T-cell (primary cell): Measurements from ENCODE around the gene IL1RAP. TPM values are rescaled to one million over a fixed set of nuclear protein-coding genes. Genes with fewer than 3 reads are reported as not detected.

Experiments used
- ATAC-seq, 4 experiments: fragments of 200-7000 bp in 3 of 4; fragments of 150-1000 bp in 1 of 4; cut with Tn5 transposase; replicated peaks in 1 of 4; 1 replicate in 3 of 4; 2 replicates in 1 of 4; pipeline ENCODE4 v1.10.0; 2021; ENCODE audit warnings: moderate library complexity in 3 of 4, mild to moderate bottlenecking in 2 of 4, moderate number of reproducible peaks in 1 of 4
- CTCF ChIA-PET, 2 donors: fragments of 300-600 bp; sonication (Branson Sonifier 250); formaldehyde crosslinking; loops; one replicate each; lab custom pipeline; 2022; ENCODE audit warnings: antibody characterized with exemption in 2 of 2; lab: Charles Lee
- POLR2A ChIA-PET, 2 donors: fragments of 300-600 bp; sonication (Branson Sonifier 250); formaldehyde crosslinking; loops; one replicate each; lab custom pipeline; 2022; ENCODE audit warnings: antibody characterized with exemption in 2 of 2; lab: Charles Lee
- DNase-seq, 35 experiments: peaks; one replicate each; pipeline versions ENCODE4 v3.0.0 to v3.0.0-alpha.2; 2013 to 2023
- H3K27ac ChIP-seq: one replicate; pipeline ENCODE4 v1.5.1; 2013; ENCODE audit warnings: low read length
- H3K27me3 ChIP-seq, 2 experiments: replicated peaks in 1 of 2; 1 replicate in 1 of 2; 2 replicates in 1 of 2; pipeline versions ENCODE4 v1.6.1 to v1.7.0; 2013; ENCODE audit warnings: low read length in 1 of 2, mixed read lengths in 1 of 2; ENCODE audit not compliant: control insufficient read depth in 2 of 2, insufficient read depth in 2 of 2; ENCODE audit errors: extremely low read depth in 1 of 2
- H3K36me3 ChIP-seq, 2 donors: 1 replicate in 1 of 2; 2 replicates in 1 of 2; pipeline versions ENCODE4 v1.6.1 to v1.7.0; 2013; ENCODE audit warnings: low read length in 1 of 2; ENCODE audit not compliant: control insufficient read depth in 2 of 2, insufficient read depth in 1 of 2; ENCODE audit errors: extremely low read depth in 1 of 2
- H3K4me1 ChIP-seq, 2 experiments: 1 replicate in 1 of 2; 2 replicates in 1 of 2; pipeline versions ENCODE4 v1.6.1 to v1.7.0; 2013; ENCODE audit warnings: low read length in 2 of 2, mixed read lengths in 1 of 2; ENCODE audit not compliant: insufficient read depth in 2 of 2, control insufficient read depth in 1 of 2; ENCODE audit errors: extremely low read depth in 1 of 2
- H3K4me3 ChIP-seq, 2 donors: 1 replicate in 1 of 2; 2 replicates in 1 of 2; pipeline versions ENCODE4 v1.5.1 to v1.7.0; 2013; ENCODE audit warnings: mild to moderate bottlenecking in 2 of 2, low read length in 1 of 2, moderate library complexity in 1 of 2; ENCODE audit not compliant: control insufficient read depth in 1 of 2; ENCODE audit errors: extremely low read depth in 1 of 2
- H3K9me3 ChIP-seq: 2 replicates; pipeline ENCODE4 v1.7.0; 2013
- H3K27ac Mint-ChIP-seq, 2 donors: one replicate each; pipeline ENCODE4 v1.8.0; 2020 to 2021; ENCODE audit warnings: mild to moderate bottlenecking in 2 of 2, mixed read lengths in 2 of 2
- H3K27me3 Mint-ChIP-seq, 2 donors: one replicate each; pipeline ENCODE4 v1.8.0; 2021 to 2022; ENCODE audit warnings: mixed read lengths in 2 of 2
- H3K36me3 Mint-ChIP-seq: one replicate; pipeline ENCODE4 v1.8.0; 2021; ENCODE audit warnings: mixed read lengths
- H3K4me1 Mint-ChIP-seq, 3 donors: one replicate each; pipeline ENCODE4 v1.8.0; 2020 to 2022; ENCODE audit warnings: mixed read lengths in 3 of 3, mild to moderate bottlenecking in 1 of 3
- H3K4me3 Mint-ChIP-seq, 3 donors: one replicate each; pipeline ENCODE4 v1.8.0; 2020 to 2022; ENCODE audit warnings: mild to moderate bottlenecking in 3 of 3, mixed read lengths in 3 of 3, moderate library complexity in 3 of 3
- H3K9me3 Mint-ChIP-seq, 3 donors: one replicate each; pipeline ENCODE4 v1.8.0; 2020 to 2022; ENCODE audit warnings: mixed read lengths in 3 of 3
- WGBS: methylation state at CpG from one replicate; pipeline ENCODE4 v1.1.5; 2013; ENCODE audit warnings: missing lambda C conversion rate; ENCODE audit not compliant: insufficient coverage; 5-methylcytosine and 5-hydroxymethylcytosine counted together
- total RNA-seq, 35 experiments: library from RNA in 6 of 35; stranded (reverse) in 6 of 35; fragments of 120-200 nt in 1 of 35; gene quantifications; one replicate each; pipeline versions ENCODE4 v1.2.1 to v1.2.4 and lab custom pipeline; 2013 to 2026

IL1RAP gene
- total RNA-seq, 5 donors from 2014 or later (not counting 1 experiment from before 2014, with no cell fraction given): 8.6 to 14.5 (median 9.9) TPM

- Mint-ChIP-seq H3K27me3 (no peaks in the 10 kb centered on the region), H3K9me3 (no peaks in the 10 kb centered on the region), H3K4me1 (no peaks in the 10 kb centered on the region), H3K36me3 (peaks cover 55% of the 10 kb centered on the region), H3K4me3 (no peak overlapping the region), H3K27ac (no peak overlapping the region)
- ChIA-PET POLR2A (no interaction called here), CTCF (no interaction called here)
- Histone ChIP-seq H3K9me3 (no peaks in the 10 kb centered on the region), H3K4me1 (no peaks in the 10 kb centered on the region), H3K4me3 (no peak overlapping the region), H3K27ac (no peak overlapping the region), H3K36me3 (peaks cover 0 to 11% of the 10 kb centered on the region in 2 donors), H3K27me3 (no peaks in the 10 kb centered on the region)
- DNase-seq (no peak), ATAC-seq (no peak)
- 70% methylated on average over 1 of the region's 4 CpGs for WGBS
Observed at GRCh38 chr3:190645932-190646460, 132.1 kb downstream of the IL1RAP start.

GRCh38 chr3:190646996-190647395, 133.1 kb downstream of the IL1RAP start:
- CTCF ChIA-PET: no interaction called here
- no peak overlapping the region for H3K4me3 Mint-ChIP-seq
- H3K27me3 Mint-ChIP-seq: no peaks in the 10 kb centered on the region
- no peaks in the 10 kb centered on the region for H3K9me3 Mint-ChIP-seq
- POLR2A ChIA-PET: no interaction called here
- Histone ChIP-seq H3K27me3 (no peaks in the 10 kb centered on the region), H3K9me3 (no peaks in the 10 kb centered on the region), H3K4me1 (no peaks in the 10 kb centered on the region), H3K4me3 (no peak overlapping the region), H3K27ac (no peak overlapping the region), H3K36me3 (peaks cover 0 to 11% of the 10 kb centered on the region in 2 donors)
- ATAC-seq (no peak), DNase-seq (no peak)
- H3K4me1 Mint-ChIP-seq: no peaks in the 10 kb centered on the region
- no peak overlapping the region for H3K27ac Mint-ChIP-seq
- H3K36me3 Mint-ChIP-seq: peaks cover 52% of the 10 kb centered on the region
- no CpG with 5 or more reads among the region's 2 CpGs for WGBS

GRCh38 chr3:190655933-190656332, 142.0 kb downstream of the IL1RAP start:
- Mint-ChIP-seq H3K9me3 (no peaks in the 10 kb centered on the region), H3K4me1 (no peaks in the 10 kb centered on the region), H3K27me3 (peaks cover 0 to 7% of the 10 kb centered on the region in 2 donors), H3K27ac (no peak overlapping the region), H3K4me3 (no peak overlapping the region), H3K36me3 (peaks cover 4% of the 10 kb centered on the region)
- DNase-seq (no peak), ATAC-seq (no peak)
- H3K36me3 ChIP-seq: no peaks in the 10 kb centered on the region
- no peaks in the 10 kb centered on the region for H3K9me3 ChIP-seq
- no peaks in the 10 kb centered on the region for H3K27me3 ChIP-seq
- H3K4me3 ChIP-seq: no peak overlapping the region
- ChIA-PET POLR2A (no interaction called here), CTCF (no interaction called here)
- no peaks in the 10 kb centered on the region for H3K4me1 ChIP-seq
- no peak overlapping the region for H3K27ac ChIP-seq
- 82% methylated on average over 4 of the region's 5 CpGs for WGBS

- ChIA-PET POLR2A (no interaction called here), CTCF (no interaction called here)
- no peak overlapping the region for H3K27ac Mint-ChIP-seq
- no peaks in the 10 kb centered on the region for H3K4me1 ChIP-seq
- no peak overlapping the region for H3K27ac ChIP-seq
- no CpG with 5 or more reads among the region's 1 CpG for WGBS
- H3K27me3 ChIP-seq: no peaks in the 10 kb centered on the region
- H3K36me3 ChIP-seq: no peaks in the 10 kb centered on the region
- no peak for ATAC-seq
- no peak for DNase-seq
- no peaks in the 10 kb centered on the region for H3K9me3 ChIP-seq
- no peaks in the 10 kb centered on the region for H3K9me3 Mint-ChIP-seq
- H3K36me3 Mint-ChIP-seq: no peaks in the 10 kb centered on the region
- no peak overlapping the region for H3K4me3 Mint-ChIP-seq
- no peak overlapping the region for H3K4me3 ChIP-seq
- H3K4me1 Mint-ChIP-seq: no peaks in the 10 kb centered on the region
- H3K27me3 Mint-ChIP-seq: peaks cover 0 to 7% of the 10 kb centered on the region in 2 donors
Observed at GRCh38 chr3:190658106-190658505, 144.2 kb downstream of the IL1RAP start.

DNA sequence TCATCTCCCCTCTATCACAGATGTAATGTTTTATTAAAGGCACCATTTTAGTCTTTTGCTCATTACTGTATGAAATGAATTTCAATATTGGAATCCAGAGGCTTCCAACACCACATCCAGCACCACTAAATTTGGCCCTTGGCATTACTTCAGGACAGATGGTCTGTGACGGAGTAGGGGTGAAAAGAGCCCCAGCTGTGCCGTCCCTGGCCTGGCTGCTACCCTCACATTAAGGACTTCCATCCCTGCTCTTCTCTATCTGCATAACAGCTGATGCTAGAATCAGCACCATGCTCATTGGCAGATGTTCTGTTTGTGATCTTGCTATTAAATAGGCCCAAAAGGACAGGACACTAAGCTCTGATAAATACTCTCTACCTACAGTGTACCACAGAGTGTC, 152.9 kb downstream of the IL1RAP start:
- ChIA-PET CTCF (no interaction called here), POLR2A (no interaction called here)
- no peaks in the 10 kb centered on the region for H3K36me3 ChIP-seq
- Mint-ChIP-seq H3K9me3 (no peaks in the 10 kb centered on the region), H3K4me3 (no peak overlapping the region), H3K27ac (no peak overlapping the region), H3K27me3 (peaks cover 0 to 2% of the 10 kb centered on the region in 2 donors), H3K36me3 (no peaks in the 10 kb centered on the region), H3K4me1 (no peaks in the 10 kb centered on the region)
- no peaks in the 10 kb centered on the region for H3K9me3 ChIP-seq
- no peak overlapping the region for H3K27ac ChIP-seq
- no peak overlapping the region for H3K4me3 ChIP-seq
- H3K4me1 ChIP-seq: no peaks in the 10 kb centered on the region
- DNase-seq (no peak), ATAC-seq (no peak)
- no peaks in the 10 kb centered on the region for H3K27me3 ChIP-seq
- no CpG with 5 or more reads among the region's 2 CpGs for WGBS

DNA sequence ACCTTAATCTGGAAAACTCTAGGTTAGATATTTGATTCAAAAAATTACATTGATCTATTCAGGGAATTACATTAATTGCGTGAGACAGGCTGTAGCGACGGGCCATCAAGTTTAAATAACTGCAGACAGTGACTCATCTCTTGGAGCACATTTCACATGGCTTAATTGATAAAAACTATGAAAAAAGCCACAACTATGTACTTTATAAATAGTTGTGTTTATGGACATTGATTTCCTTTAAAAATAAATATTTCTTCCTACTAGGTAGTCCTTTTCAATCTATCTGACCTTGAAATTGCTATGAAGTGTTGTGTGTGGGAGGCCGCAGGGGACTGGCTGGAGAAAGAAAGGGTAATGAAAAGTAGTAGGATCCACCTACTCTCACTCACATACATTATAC, 157.8 kb downstream of the IL1RAP start:
- Histone ChIP-seq H3K4me3 (no peak overlapping the region), H3K27me3 (no peaks in the 10 kb centered on the region), H3K4me1 (no peaks in the 10 kb centered on the region), H3K36me3 (no peaks in the 10 kb centered on the region), H3K9me3 (no peaks in the 10 kb centered on the region), H3K27ac (no peak overlapping the region)
- ChIA-PET POLR2A (no interaction called here), CTCF (no interaction called here)
- DNase-seq (no peak), ATAC-seq (no peak)
- Mint-ChIP-seq H3K9me3 (no peaks in the 10 kb centered on the region), H3K4me3 (no peak overlapping the region), H3K27ac (no peak overlapping the region), H3K27me3 (peaks cover 0 to 4% of the 10 kb centered on the region in 2 donors), H3K4me1 (no peaks in the 10 kb centered on the region), H3K36me3 (no peaks in the 10 kb centered on the region)
- no CpG with 5 or more reads among the region's 4 CpGs for WGBS

GRCh38 chr3:190673148-190673547, 159.3 kb downstream of the IL1RAP start:
- DNase-seq (no peak), ATAC-seq (no peak)
- H3K4me3 Mint-ChIP-seq: no peak overlapping the region
- H3K27me3 Mint-ChIP-seq: peaks cover 2% of the 10 kb centered on the region in 2 donors
- Histone ChIP-seq H3K4me1 (no peaks in the 10 kb centered on the region), H3K27ac (no peak overlapping the region), H3K9me3 (no peaks in the 10 kb centered on the region), H3K36me3 (no peaks in the 10 kb centered on the region), H3K4me3 (no peak overlapping the region), H3K27me3 (no peaks in the 10 kb centered on the region)
- WGBS: no CpG with 5 or more reads among the region's 3 CpGs
- no peaks in the 10 kb centered on the region for H3K4me1 Mint-ChIP-seq
- POLR2A ChIA-PET: no interaction called here
- CTCF ChIA-PET: no interaction called here
- peaks cover 0 to 2% (median 0%) of the 10 kb centered on the region in 3 donors for H3K9me3 Mint-ChIP-seq
- H3K36me3 Mint-ChIP-seq: no peaks in the 10 kb centered on the region
- H3K27ac Mint-ChIP-seq: no peak overlapping the region
